Right lobe of liver (tissue), 6 donors: ENCODE data around the gene SLC7A4. TPM values are rescaled to one million over a fixed set of nuclear protein-coding genes. Genes with fewer than 3 reads are reported as not detected.

Experiments used
- ATAC-seq, 4 donors: fragments of 200-7000 bp; cut with Tn5 transposase; one replicate each; pipeline ENCODE4 v1.9.1; 2020; ENCODE audit warnings: mild to moderate bottlenecking in 4 of 4, moderate library complexity in 4 of 4
- DNase-seq, 3 donors: peaks; one replicate each; pipeline ENCODE4 v3.0.0-alpha.2; 2020
- H3K27ac ChIP-seq, 3 donors: fragments of 200-600 bp; one replicate each; pipeline ENCODE4 v1.8.0; 2022
- H3K27me3 ChIP-seq, 2 donors: fragments of 200-600 bp; one replicate each; pipeline ENCODE4 v1.8.0; 2022
- H3K36me3 ChIP-seq, 4 donors: fragments of 200-600 bp; sonication (generic) in 1 of 4; one replicate each; pipeline versions ENCODE4 v1.5.1 to v1.8.0; 2017 to 2022; ENCODE audit warnings: control low read depth in 1 of 4
- H3K4me1 ChIP-seq, 4 donors: fragments of 200-600 bp; sonication (generic) in 1 of 4; one replicate each; pipeline versions ENCODE4 v1.5.1 to v1.8.0; 2017 to 2022; ENCODE audit warnings: control low read depth in 1 of 4
- H3K4me3 ChIP-seq, 3 donors: fragments of 200-600 bp; one replicate each; pipeline ENCODE4 v1.8.0; 2022
- H3K9me3 ChIP-seq, 4 donors: fragments of 200-600 bp; sonication (generic) in 1 of 4; one replicate each; pipeline versions ENCODE4 v1.5.1 to v1.8.0; 2017 to 2022; ENCODE audit warnings: control low read depth in 1 of 4
- CTCF ChIP-seq, 4 donors: fragments of 200-600 bp in 3 of 4; fragments of 450-650 bp in 1 of 4; IDR thresholded peaks; one replicate each; pipeline versions ENCODE4 v1.5.1 to v1.8.0; 2016 to 2022; ENCODE audit warnings: antibody characterized with exemption in 4 of 4, mild to moderate bottlenecking in 2 of 4
- POLR2A ChIP-seq: fragments of 450-650 bp; IDR thresholded peaks from one replicate; pipeline ENCODE4 v1.6.1; 2017; ENCODE audit warnings: antibody characterized with exemption, mild to moderate bottlenecking
- WGBS: methylation state at CpG from one replicate; pipeline ENCODE4 v1.1.6; 2018; ENCODE audit warnings: low coverage, low lambda C conversion rate; ENCODE audit not compliant: insufficient coverage; ENCODE audit errors: missing lambda C conversion rate; 5-methylcytosine and 5-hydroxymethylcytosine counted together
- intact Hi-C, 2 donors: fragments of 100-400 bp; cut with DNase I; formaldehyde crosslinking; loops; one replicate each; pipeline versions ENCODE4 v1.11.2 to v1.14.1; 2022
- total RNA-seq, 6 experiments: library from RNA; depleted of rRNA in 2 of 6; stranded (reverse); fragments of >200 nt in 2 of 6; fragmentation: NEBNext Ultra II Directional in 3 of 6; extraction: Animal tissue kit (Norgen Biotek cat#: 25700) in 3 of 6; gene quantifications; one replicate each; pipeline versions ENCODE4 v1.1.0 to v1.2.4, GENCODE V29; 2016 to 2023
- donor health status: DM: no; HTN: yes; CAD: no.
- donor health status: DM: no; HTN: no; CAD: no.
- donor health status: DM: no; HTN: no; CAD: no.
- donor health status: DM: no; HTN: yes; CAD: no.
- donor health status: DM: no; HTN: yes; CAD: no.

The SLC7A4 gene
- total RNA-seq, 6 experiments from 2014 or later, result 0.12 to 0.35 (median 0.18) TPM; not detected in 1

DNA sequence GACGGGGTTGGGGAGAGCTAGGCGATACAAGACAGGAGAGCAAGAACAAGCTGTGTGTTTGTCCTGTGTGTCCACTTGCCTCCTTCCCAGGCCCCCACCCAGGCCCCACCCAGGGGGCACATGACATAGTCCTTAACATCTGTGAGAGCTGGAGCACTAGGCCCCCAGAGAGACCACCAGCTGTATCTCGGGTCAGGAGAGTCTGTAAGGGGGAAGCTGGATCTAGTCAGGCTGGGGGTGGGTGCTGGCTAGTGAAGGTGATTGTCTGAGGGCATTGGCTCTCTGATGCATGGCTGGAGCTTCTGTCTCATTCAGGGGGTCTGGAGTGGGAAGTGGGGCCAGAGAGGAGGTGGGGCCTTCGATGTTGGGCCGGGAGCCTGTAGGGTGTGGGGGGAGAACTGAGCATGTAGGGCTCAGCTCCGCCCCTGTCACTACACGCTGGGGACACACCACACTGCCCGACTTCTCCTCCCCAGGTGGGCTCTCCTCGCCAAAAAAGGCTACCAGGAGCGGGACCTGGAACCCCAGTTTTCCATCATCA, 16.8 kb downstream of the SLC7A4 start:
- WGBS, result 65% methylated on average over 4 of the region's 10 CpGs
- no peak overlapping the region for H3K4me3 ChIP-seq
- peaks cover 0 to 6% (median 0%) of the 10 kb centered on the region in 4 donors for H3K4me1 ChIP-seq
- no peak overlapping the region for H3K27ac ChIP-seq
- DNase-seq, result no peak
- H3K9me3 ChIP-seq, result no peaks in the 10 kb centered on the region
- ATAC-seq, result no peak
- TF ChIP-seq POLR2A, result no peak
- TF ChIP-seq CTCF (IDR thresholded peaks at IDR 0.05), result no peak
- no peaks in the 10 kb centered on the region for H3K27me3 ChIP-seq
- no peaks in the 10 kb centered on the region for H3K36me3 ChIP-seq
- intact Hi-C loops, result no loop called here

DNA sequence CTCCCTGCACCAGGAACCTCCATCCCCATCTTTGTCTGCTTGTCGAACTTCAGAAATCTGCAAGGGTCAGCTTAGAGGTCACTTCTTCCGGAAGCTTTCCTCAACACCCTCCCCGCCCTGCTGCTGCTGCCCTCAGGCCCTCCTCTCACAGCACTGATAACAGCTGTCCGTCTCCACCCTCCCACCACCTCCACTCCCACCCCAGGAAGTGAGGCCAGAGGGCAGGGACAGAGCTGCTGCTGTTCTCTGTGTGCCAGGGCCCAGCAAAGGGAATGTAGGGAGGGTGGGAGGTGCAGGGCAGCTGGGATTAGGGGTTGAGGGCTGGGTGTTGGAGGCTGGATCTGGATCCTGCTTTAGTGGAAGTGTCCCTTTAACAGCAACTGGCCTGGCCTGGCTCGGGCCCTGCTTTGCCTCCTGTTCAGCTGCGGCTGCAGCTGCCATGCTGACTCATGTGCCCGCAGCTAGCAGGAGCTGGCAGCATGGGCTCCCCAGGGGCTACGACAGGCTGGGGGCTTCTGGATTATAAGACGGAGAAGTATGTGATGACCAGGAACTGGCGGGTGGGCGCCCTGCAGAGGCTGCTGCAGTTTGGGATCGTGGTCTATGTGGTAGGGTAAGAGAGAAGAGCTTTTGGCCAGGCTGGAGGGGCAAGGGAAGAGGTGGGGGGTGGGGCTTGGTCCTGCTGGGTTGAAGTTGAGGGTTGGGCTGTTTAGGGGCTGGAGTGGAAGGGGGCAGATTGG, 17.5 kb downstream of the SLC7A4 start, which contains the start of gene P2RX6:
P2RX6 (plus strand) TSS at position 440 of the 740 bp plus-strand sequence; CDS start at position 450, 10 bp downstream.
- peak within 1 kb of the TSS in 2 of 3 donors; percentile 67 to 68 for H3K27ac ChIP-seq
- ATAC-seq (peak; percentile 20 to 47 (median 38)), DNase-seq (peak in 2 of 3 donors; percentile 18 to 52)
- no peaks in the 10 kb centered on the region for H3K9me3 ChIP-seq
- 32% methylated on average over 10 of the region's 12 CpGs for WGBS
- no peaks in the 10 kb centered on the region for H3K27me3 ChIP-seq
- peaks cover 0 to 6% (median 0%) of the 10 kb centered on the region in 4 donors for H3K4me1 ChIP-seq
- H3K4me3 ChIP-seq, result peak within 1 kb of the TSS; percentile 30 to 41 (median 33)
- TF ChIP-seq POLR2A (no peak), CTCF (IDR thresholded peaks at IDR 0.05) (no peak)
- intact Hi-C loops, result no loop called here
- no peaks in the 10 kb centered on the region for H3K36me3 ChIP-seq

- 4% methylated on average over 10 of the region's 40 CpGs for WGBS
- DNase-seq (peak; percentile 82 to 87 (median 85)), ATAC-seq (peak; percentile 85 to 94 (median 87))
- H3K4me3 ChIP-seq, result peak overlapping the region; percentile 30 to 41 (median 33)
- H3K9me3 ChIP-seq, result no peaks in the 10 kb centered on the region
- intact Hi-C loops, result no loop called here
- H3K27ac ChIP-seq, result peak overlapping the region in 1 of 3 donors; percentile 68
- no peak for TF ChIP-seq POLR2A
- no peak for TF ChIP-seq CTCF (IDR thresholded peaks at IDR 0.05)
- H3K4me1 ChIP-seq, result peaks cover 0 to 6% (median 0%) of the 10 kb centered on the region in 4 donors
- H3K27me3 ChIP-seq, result no peaks in the 10 kb centered on the region
- H3K36me3 ChIP-seq, result no peaks in the 10 kb centered on the region
Observed at GRCh38 chr22:21014202-21014725, 18.1 kb downstream of the SLC7A4 start.

GRCh38 chr22:21013657-21014201, 18.6 kb downstream of the SLC7A4 start:
- no peaks in the 10 kb centered on the region for H3K27me3 ChIP-seq
- no peaks in the 10 kb centered on the region for H3K36me3 ChIP-seq
- peak overlapping the region; percentile 30 to 41 (median 33) for H3K4me3 ChIP-seq
- DNase-seq, result no peak
- ATAC-seq, result no peak
- 20% methylated on average over 3 of the region's 24 CpGs for whole genome bisulfite sequencing
- no peak for TF ChIP-seq POLR2A
- TF ChIP-seq CTCF (IDR thresholded peaks at IDR 0.05), result no peak
- H3K4me1 ChIP-seq, result peaks cover 0 to 6% (median 0%) of the 10 kb centered on the region in 4 donors
- H3K27ac ChIP-seq, result peak overlapping the region in 2 of 3 donors; percentile 67 to 68
- no peaks in the 10 kb centered on the region for H3K9me3 ChIP-seq
- intact Hi-C loops, result no loop called here
